HEK293T (cell line): Measurements from ENCODE around the gene OGDH.

Experiments used
- CTCF ChIA-PET: fragments of 350-600 bp; formaldehyde crosslinking; extraction: SDS; loops from one replicate; lab custom pipeline; 2021; ENCODE audit warnings: antibody characterized with exemption, inconsistent platforms; lab: Yijun Ruan, JAX
- POLR2A ChIA-PET: fragments of 350-600 bp; formaldehyde crosslinking; extraction: SDS; loops from one replicate; lab custom pipeline; 2020; ENCODE audit warnings: antibody characterized with exemption, inconsistent platforms; lab: Yijun Ruan, JAX
- DNase-seq: peaks from one replicate; pipeline ENCODE4 v3.0.0; 2012; ENCODE audit warnings: mixed read lengths; ENCODE audit errors: extremely low spot score
- ARNT ChIP-seq: fragments of 450-650 bp; IDR thresholded peaks from 2 replicates; pipeline ENCODE4 v1.6.1; 2017; ENCODE audit warnings: mild to moderate bottlenecking
- BHLHE40 ChIP-seq: fragments of 450-650 bp; IDR thresholded peaks from 2 replicates; pipeline ENCODE4 v1.6.1; 2016; ENCODE audit warnings: mild to moderate bottlenecking, moderate library complexity, borderline replicate concordance
- CTBP1 ChIP-seq: fragments of 450-650 bp; IDR thresholded peaks from 2 replicates; pipeline ENCODE4 v1.6.1; 2016; ENCODE audit warnings: borderline replicate concordance
- ELF4 ChIP-seq: fragments of 450-650 bp; IDR thresholded peaks from 2 replicates; pipeline ENCODE4 v1.6.1; 2017; ENCODE audit warnings: antibody characterized with exemption
- FOXK2 ChIP-seq: fragments of 450-650 bp; IDR thresholded peaks from 2 replicates; pipeline ENCODE4 v1.6.1; 2016; ENCODE audit warnings: mild to moderate bottlenecking
- FOXM1 ChIP-seq: fragments of 450-650 bp; IDR thresholded peaks from 2 replicates; pipeline ENCODE4 v1.6.1; 2017; ENCODE audit warnings: mild to moderate bottlenecking, borderline replicate concordance
- HDGF ChIP-seq: fragments of 450-650 bp; IDR thresholded peaks from 2 replicates; pipeline ENCODE4 v1.6.1; 2017; ENCODE audit warnings: antibody characterized with exemption, borderline replicate concordance
- L3MBTL2 ChIP-seq: fragments of 450-650 bp; conservative IDR thresholded peaks from 2 replicates; pipeline ENCODE4 v1.6.1; 2016; ENCODE audit warnings: mild to moderate bottlenecking
- LEF1 ChIP-seq: fragments of 450-650 bp; IDR thresholded peaks from 2 replicates; pipeline ENCODE4 v1.6.1; 2017; ENCODE audit warnings: mild to moderate bottlenecking, borderline replicate concordance
- NFRKB ChIP-seq: fragments of 450-650 bp; IDR thresholded peaks from 2 replicates; pipeline ENCODE4 v1.6.1; 2016; ENCODE audit warnings: mild to moderate bottlenecking, moderate library complexity
- SUZ12 ChIP-seq: fragments of 450-650 bp; IDR thresholded peaks from 2 replicates; pipeline ENCODE4 v1.6.1; 2016; ENCODE audit warnings: mild to moderate bottlenecking
- TARDBP ChIP-seq: fragments of 450-650 bp; IDR thresholded peaks from 2 replicates; pipeline ENCODE4 v1.6.1; 2016
- ZNF384 ChIP-seq: fragments of 450-650 bp; IDR thresholded peaks from 2 replicates; pipeline ENCODE4 v1.6.1; 2016
- TF ChIP-seq, protein P1 (sequence below): fragments of 450-650 bp; IDR thresholded peaks from 2 replicates; pipeline ENCODE4 v1.6.1; 2016

Gene OGDH

DNA sequence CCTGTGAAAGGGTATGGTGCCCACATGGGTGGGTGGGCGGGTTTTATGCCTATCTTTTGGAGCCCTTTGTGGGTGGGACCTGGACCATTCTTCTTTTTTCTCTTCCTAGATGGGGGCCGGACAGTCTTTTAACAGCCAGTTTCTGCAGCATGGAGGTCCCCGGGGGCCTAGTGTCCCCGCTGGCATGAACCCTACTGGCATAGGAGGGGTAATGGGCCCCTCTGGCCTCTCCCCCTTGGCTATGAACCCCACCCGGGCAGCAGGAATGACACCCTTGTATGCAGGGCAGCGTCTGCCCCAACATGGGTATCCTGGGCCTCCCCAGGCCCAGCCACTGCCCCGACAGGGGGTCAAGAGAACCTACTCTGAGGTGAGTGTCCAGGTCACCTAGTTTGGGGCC lies 151.3 kb downstream of the OGDH start:
- TF ChIP-seq, protein P1, sequence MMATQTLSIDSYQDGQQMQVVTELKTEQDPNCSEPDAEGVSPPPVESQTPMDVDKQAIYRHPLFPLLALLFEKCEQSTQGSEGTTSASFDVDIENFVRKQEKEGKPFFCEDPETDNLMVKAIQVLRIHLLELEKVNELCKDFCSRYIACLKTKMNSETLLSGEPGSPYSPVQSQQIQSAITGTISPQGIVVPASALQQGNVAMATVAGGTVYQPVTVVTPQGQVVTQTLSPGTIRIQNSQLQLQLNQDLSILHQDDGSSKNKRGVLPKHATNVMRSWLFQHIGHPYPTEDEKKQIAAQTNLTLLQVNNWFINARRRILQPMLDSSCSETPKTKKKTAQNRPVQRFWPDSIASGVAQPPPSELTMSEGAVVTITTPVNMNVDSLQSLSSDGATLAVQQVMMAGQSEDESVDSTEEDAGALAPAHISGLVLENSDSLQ = no peak
- TF ChIP-seq FOXK2 (no peak), ZNF384 (no peak), NFRKB (no peak), TARDBP (no peak), SUZ12 (no peak), BHLHE40 (no peak), ARNT (no peak), FOXM1 (no peak), CTBP1 (no peak), L3MBTL2 (no peak), HDGF (no peak), LEF1 (no peak), ELF4 (no peak)
- CTCF ChIA-PET = no interaction called here
- DNase-seq = no peak
- POLR2A ChIA-PET = no interaction called here
